IPS-20b (cell line): ENCODE data around the gene ST3GAL3.

Source experiments
- H3K27ac ChIP-seq: one replicate; pipeline ENCODE4 v1.5.1; 2013; ENCODE audit warnings: low read length
- H3K27me3 ChIP-seq: 2 replicates; pipeline ENCODE4 v1.6.1; 2013; ENCODE audit warnings: mild to moderate bottlenecking, low read length, inconsistent platforms; ENCODE audit not compliant: insufficient read depth
- H3K36me3 ChIP-seq: 2 replicates; pipeline ENCODE4 v1.6.1; 2013; ENCODE audit warnings: low read depth, mild to moderate bottlenecking, inconsistent platforms, low read length, moderate library complexity; ENCODE audit not compliant: insufficient read depth
- H3K4me1 ChIP-seq: 2 replicates; pipeline ENCODE4 v1.6.1; 2013; ENCODE audit warnings: mild to moderate bottlenecking, control low read depth, inconsistent platforms, low read length, moderate library complexity; ENCODE audit not compliant: insufficient read depth
- H3K4me3 ChIP-seq: 2 replicates; pipeline ENCODE4 v1.5.1; 2013; ENCODE audit warnings: mild to moderate bottlenecking, low read length, inconsistent platforms
- H3K9ac ChIP-seq: 2 replicates; pipeline ENCODE4 v1.6.1; 2013; ENCODE audit warnings: low read depth, mild to moderate bottlenecking, inconsistent platforms, low read length, moderate library complexity
- H3K9me3 ChIP-seq: 2 replicates; pipeline ENCODE4 v1.6.1; 2013; ENCODE audit warnings: mild to moderate bottlenecking, low read depth, low read length, inconsistent platforms; ENCODE audit not compliant: insufficient read depth

Gene ST3GAL3

GRCh38 chr1:43946236-43947060 lies 239.1 kb downstream of the ST3GAL3 start, which contains the start of gene IPO13:
Gene IPO13, plus strand, starts transcription at chr1:43946950. Its CDS starts 651 bp downstream, at chr1:43947601.
- Histone ChIP-seq H3K4me1 (peaks cover 10% of the 10 kb centered on the region; the same call in 1 of the 2 replicates), H3K27me3 (no peaks in the 10 kb centered on the region), H3K36me3 (peaks cover 13% of the 10 kb centered on the region; the same call in 1 of the 2 replicates), H3K27ac (peak within 1 kb of the TSS; percentile 41), H3K9me3 (no peaks in the 10 kb centered on the region), H3K4me3 (peak within 1 kb of the TSS; percentile 94), H3K9ac (peak within 1 kb of the TSS; percentile 87)

- no peaks in the 10 kb centered on the region for H3K27me3 ChIP-seq
- H3K27ac ChIP-seq: peak overlapping the region; percentile 41
- H3K4me1 ChIP-seq: peaks cover 10% of the 10 kb centered on the region; the same call in 1 of the 2 replicates
- H3K9me3 ChIP-seq: no peaks in the 10 kb centered on the region
- H3K36me3 ChIP-seq: peaks cover 13% of the 10 kb centered on the region; the same call in 1 of the 2 replicates
- H3K9ac ChIP-seq: peak overlapping the region; percentile 87; the same call in 1 of the 2 replicates
- H3K4me3 ChIP-seq: peak overlapping the region; percentile 94
Measured at GRCh38 chr1:43947061-43947873, 239.9 kb downstream of the ST3GAL3 start.

GRCh38 chr1:43947874-43948437 lies 240.6 kb downstream of the ST3GAL3 start:
- H3K36me3 ChIP-seq: peaks cover 13% of the 10 kb centered on the region; the same call in 1 of the 2 replicates
- no peak overlapping the region for H3K9ac ChIP-seq
- H3K9me3 ChIP-seq: no peaks in the 10 kb centered on the region
- H3K27me3 ChIP-seq: no peaks in the 10 kb centered on the region
- peak overlapping the region; percentile 94; the same call in 1 of the 2 replicates for H3K4me3 ChIP-seq
- peaks cover 10% of the 10 kb centered on the region; the same call in 1 of the 2 replicates for H3K4me1 ChIP-seq
- no peak overlapping the region for H3K27ac ChIP-seq

DNA sequence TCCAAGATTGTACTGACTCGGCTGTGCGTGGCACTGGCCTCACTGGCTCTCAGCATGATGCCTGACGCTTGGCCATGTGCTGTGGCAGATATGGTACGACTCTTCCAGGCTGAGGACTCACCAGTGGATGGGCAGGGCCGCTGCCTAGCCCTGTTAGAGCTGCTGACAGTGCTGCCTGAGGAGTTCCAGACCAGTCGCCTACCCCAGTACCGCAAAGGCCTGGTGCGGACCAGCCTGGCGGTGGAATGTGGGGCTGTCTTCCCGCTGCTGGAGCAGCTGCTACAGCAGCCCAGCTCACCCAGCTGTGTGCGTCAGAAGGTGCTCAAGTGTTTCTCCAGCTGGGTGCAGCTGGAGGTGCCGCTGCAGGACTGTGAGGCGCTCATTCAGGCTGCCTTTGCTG lies 242.3 kb downstream of the ST3GAL3 start:
- no peak overlapping the region for H3K27ac ChIP-seq
- H3K4me3 ChIP-seq: no peak overlapping the region
- peaks cover 10% of the 10 kb centered on the region; the same call in 1 of the 2 replicates for H3K4me1 ChIP-seq
- no peak overlapping the region for H3K9ac ChIP-seq
- no peaks in the 10 kb centered on the region for H3K27me3 ChIP-seq
- H3K36me3 ChIP-seq: peaks cover 13% of the 10 kb centered on the region; the same call in 1 of the 2 replicates
- no peaks in the 10 kb centered on the region for H3K9me3 ChIP-seq

DNA sequence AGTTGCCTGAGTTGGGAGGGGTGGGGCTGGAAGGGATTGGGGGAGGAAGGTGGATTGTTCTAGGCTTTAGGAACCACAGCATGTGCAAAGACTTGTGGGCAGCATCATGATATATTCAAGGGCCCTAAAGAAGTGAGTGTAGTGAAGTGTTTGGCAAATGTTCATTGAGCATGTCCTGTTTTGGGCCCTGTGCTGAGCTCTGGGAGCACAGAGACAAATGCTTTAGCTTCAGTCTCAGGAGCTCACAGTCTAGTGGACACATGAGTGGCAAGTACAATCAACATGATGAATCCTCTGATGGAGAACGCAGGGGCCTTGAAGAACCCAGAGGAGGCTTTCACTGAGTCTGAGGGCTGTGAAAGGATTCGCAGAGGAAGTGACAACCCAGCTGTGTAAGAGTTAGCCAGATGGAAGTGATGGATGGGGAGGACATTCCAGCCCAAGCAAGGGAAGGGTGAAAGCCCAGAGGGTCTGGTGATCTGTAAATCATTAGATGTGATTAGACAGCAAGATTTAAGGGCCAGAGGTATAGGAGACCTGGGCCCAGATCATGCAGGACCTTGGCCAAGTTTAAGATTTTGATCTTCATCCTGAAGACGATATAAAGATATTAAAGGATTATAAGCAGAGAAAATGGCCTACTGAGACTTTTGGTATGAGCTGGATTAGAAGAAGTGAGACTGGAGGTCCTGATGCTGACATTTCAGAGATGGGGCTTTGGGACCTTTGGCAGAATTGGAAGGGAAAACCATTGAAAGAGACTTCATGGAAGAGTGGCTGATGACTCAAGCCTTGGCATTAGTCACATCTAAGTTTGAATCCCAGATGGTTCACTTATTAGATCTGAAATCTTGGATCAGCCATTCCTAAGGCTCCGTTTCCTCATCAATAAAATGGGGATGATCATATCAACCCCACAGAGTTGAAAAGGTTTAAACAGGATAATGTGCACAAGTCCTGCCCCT lies 244.0 kb downstream of the ST3GAL3 start:
- H3K36me3 ChIP-seq: peaks cover 13% of the 10 kb centered on the region; the same call in 1 of the 2 replicates
- H3K9me3 ChIP-seq: no peaks in the 10 kb centered on the region
- H3K27ac ChIP-seq: no peak overlapping the region
- peaks cover 6% of the 10 kb centered on the region; the same call in 1 of the 2 replicates for H3K4me1 ChIP-seq
- no peak overlapping the region for H3K4me3 ChIP-seq
- no peak overlapping the region for H3K9ac ChIP-seq
- no peaks in the 10 kb centered on the region for H3K27me3 ChIP-seq

DNA sequence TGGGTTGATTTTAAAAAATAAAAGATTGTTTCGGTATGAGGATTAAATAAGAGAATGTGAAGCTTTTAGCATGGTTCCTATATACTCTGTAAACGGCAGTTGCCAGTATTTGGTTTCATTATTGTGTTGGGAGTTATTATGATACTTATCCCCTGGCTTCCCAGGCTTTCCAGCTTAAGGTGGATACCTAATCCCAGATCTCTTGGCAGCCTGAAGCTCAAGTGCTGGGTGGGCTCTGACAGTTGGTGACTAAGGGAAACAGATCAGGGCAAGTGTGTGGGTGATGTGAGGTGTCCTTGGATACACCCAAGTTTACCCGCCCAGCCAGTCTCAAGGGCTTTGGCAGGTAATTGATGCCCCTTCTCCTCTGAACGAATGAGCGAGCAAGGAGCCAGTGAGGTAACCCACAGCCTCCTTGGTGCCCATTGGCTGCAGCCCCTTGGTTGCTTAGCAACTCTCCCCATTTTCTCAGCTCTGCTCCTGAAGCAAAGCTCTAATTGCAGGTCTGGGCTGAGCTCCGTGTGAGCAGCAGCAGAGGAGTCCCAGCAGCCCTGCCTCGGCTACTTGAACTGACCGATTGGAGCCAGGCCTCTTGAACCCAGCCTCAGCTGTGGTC lies 245.5 kb downstream of the ST3GAL3 start:
- Histone ChIP-seq H3K27me3 (no peaks in the 10 kb centered on the region), H3K36me3 (peaks cover 13% of the 10 kb centered on the region; the same call in 1 of the 2 replicates), H3K9ac (peak overlapping the region; percentile 1; the same call in 1 of the 2 replicates), H3K27ac (no peak overlapping the region), H3K9me3 (no peaks in the 10 kb centered on the region), H3K4me3 (no peak overlapping the region), H3K4me1 (peaks cover 3% of the 10 kb centered on the region; the same call in 1 of the 2 replicates)

- Histone ChIP-seq H3K4me1 (no peaks in the 10 kb centered on the region), H3K9me3 (no peaks in the 10 kb centered on the region), H3K27ac (no peak overlapping the region), H3K4me3 (no peak overlapping the region), H3K9ac (peak overlapping the region; percentile 1; the same call in 1 of the 2 replicates), H3K27me3 (no peaks in the 10 kb centered on the region), H3K36me3 (peaks cover 18% of the 10 kb centered on the region; the same call in 1 of the 2 replicates)
Measured at GRCh38 chr1:43953361-43953760, 246.0 kb downstream of the ST3GAL3 start.

- H3K36me3 ChIP-seq: peaks cover 24% of the 10 kb centered on the region; the same call in 1 of the 2 replicates
- no peak overlapping the region for H3K9ac ChIP-seq
Measured at GRCh38 chr1:43954036-43954435, 246.7 kb downstream of the ST3GAL3 start.

DNA sequence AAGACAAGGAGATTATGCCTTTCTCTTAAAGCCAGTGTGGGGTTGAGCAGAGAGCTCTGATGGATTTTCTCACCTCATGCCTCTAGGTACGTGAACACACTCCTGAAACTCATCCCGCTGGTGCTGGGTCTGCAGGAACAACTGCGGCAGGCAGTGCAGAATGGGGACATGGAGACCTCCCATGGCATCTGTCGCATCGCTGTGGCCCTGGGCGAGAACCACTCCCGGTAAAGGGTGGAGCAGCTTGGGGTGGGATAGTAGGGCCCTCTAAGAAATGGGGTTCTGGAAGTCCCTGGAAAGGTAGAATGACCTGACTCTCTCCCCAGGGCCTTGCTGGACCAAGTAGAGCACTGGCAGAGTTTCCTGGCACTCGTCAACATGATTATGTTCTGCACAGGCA lies 248.9 kb downstream of the ST3GAL3 start:
- H3K4me1 ChIP-seq: no peaks in the 10 kb centered on the region
- H3K9ac ChIP-seq: no peak overlapping the region
- H3K36me3 ChIP-seq: peaks cover 18% of the 10 kb centered on the region; the same call in 1 of the 2 replicates
- no peak overlapping the region for H3K27ac ChIP-seq
- no peak overlapping the region for H3K4me3 ChIP-seq
- no peaks in the 10 kb centered on the region for H3K9me3 ChIP-seq
- H3K27me3 ChIP-seq: no peaks in the 10 kb centered on the region

More at GRCh38 chr1:43954036-43954435, 246.7 kb downstream of the ST3GAL3 start:
- H3K4me3 ChIP-seq: no peak overlapping the region
- H3K4me1 ChIP-seq: no peaks in the 10 kb centered on the region
- H3K27me3 ChIP-seq: no peaks in the 10 kb centered on the region
- no peak overlapping the region for H3K27ac ChIP-seq
- no peaks in the 10 kb centered on the region for H3K9me3 ChIP-seq

DNA sequence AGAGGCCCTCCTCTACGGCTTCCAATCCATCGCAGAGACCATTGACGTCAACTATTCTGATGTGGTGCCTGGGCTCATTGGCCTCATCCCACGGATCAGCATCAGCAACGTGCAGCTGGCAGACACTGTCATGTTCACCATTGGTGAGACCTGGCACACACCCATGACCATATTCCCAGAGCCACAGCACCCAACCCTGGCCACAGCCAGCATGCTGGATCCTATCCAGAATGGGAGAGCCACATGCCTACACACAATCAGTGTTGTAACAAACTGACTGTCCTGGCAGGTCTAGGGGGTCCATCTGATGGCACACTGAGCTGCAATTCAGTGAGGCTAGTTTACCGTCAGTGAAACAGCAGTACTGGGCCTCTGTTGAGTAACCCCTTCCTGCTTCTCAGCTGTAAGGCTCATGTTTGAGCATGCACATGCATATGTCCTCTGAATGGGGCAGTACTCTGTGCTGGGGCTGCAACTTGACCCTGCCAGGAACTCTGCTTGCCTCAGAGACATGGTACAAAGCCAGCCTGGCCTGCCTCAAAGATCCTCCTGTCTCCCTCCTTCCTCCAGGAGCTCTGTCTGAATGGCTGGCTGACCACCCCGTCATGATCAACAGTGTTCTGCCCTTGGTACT lies 250.2 kb downstream of the ST3GAL3 start:
- peaks cover 26% of the 10 kb centered on the region for H3K36me3 ChIP-seq

More for the DNA sequence above, 250.2 kb downstream of the ST3GAL3 start:
- Histone ChIP-seq H3K27ac (no peak overlapping the region), H3K27me3 (no peaks in the 10 kb centered on the region), H3K4me3 (no peak overlapping the region), H3K9me3 (no peaks in the 10 kb centered on the region), H3K4me1 (no peaks in the 10 kb centered on the region), H3K9ac (no peak overlapping the region)
